ENCODE results near the gene EDIL3.

GRCh38 chr5:84392836-84393235, 8.2 kb upstream of the EDIL3 start:
- no peak for TF ChIP-seq CTCF (IDR thresholded peaks at IDR 0.05)
- TF ChIP-seq POLR2A (IDR thresholded peaks at IDR 0.05), result no peak
- TF ChIP-seq EP300 (IDR thresholded peaks at IDR 0.05), result no peak

Measured in tibial nerve (tissue), 4 donors.